Smooth muscle cell (in vitro differentiated cells): Measurements from ENCODE around the gene ST3GAL3. TPM values are rescaled to one million over a fixed set of nuclear protein-coding genes. Genes with fewer than 3 reads are reported as not detected.

Experiments used
- DNase-seq: peaks from one replicate; lab custom pipeline; 2025; ENCODE audit not compliant: unreplicated experiment; lab: John Stamatoyannopoulos, UW
- H2AFZ ChIP-seq: fragments of 200-600 bp; sonication (generic); 2 replicates; pipeline ENCODE4 v1.6.0; 2016; ENCODE audit warnings: antibody characterized with exemption, low read depth, mild to moderate bottlenecking
- H3F3A ChIP-seq: fragments of 200-600 bp; sonication (generic); 2 replicates; pipeline ENCODE4 v1.6.0; 2017; ENCODE audit warnings: antibody characterized with exemption, low read depth
- H3K27ac ChIP-seq: fragments of 200-600 bp; sonication (generic); 2 replicates; pipeline ENCODE4 v1.5.1; 2016; ENCODE audit warnings: low read depth, mild to moderate bottlenecking
- H3K27me3 ChIP-seq: fragments of 200-600 bp; sonication (generic); 2 replicates; pipeline ENCODE4 v1.6.1; 2016; ENCODE audit warnings: low read depth, mild to moderate bottlenecking
- H3K36me3 ChIP-seq: fragments of 200-600 bp; sonication (generic); 2 replicates; pipeline ENCODE4 v1.5.1; 2016; ENCODE audit warnings: low read depth
- H3K4me1 ChIP-seq: fragments of 200-600 bp; sonication (generic); 2 replicates; pipeline ENCODE4 v1.5.1; 2016; ENCODE audit warnings: low read depth
- H3K4me2 ChIP-seq: fragments of 200-600 bp; sonication (generic); 2 replicates; pipeline ENCODE4 v1.6.0; 2016; ENCODE audit warnings: mild to moderate bottlenecking
- H3K4me3 ChIP-seq: fragments of 200-600 bp; sonication (generic); 2 replicates; pipeline ENCODE4 v1.5.1; 2016; ENCODE audit warnings: mild to moderate bottlenecking
- H3K79me2 ChIP-seq: fragments of 200-600 bp; sonication (generic); 2 replicates; pipeline ENCODE4 v1.6.0; 2016; ENCODE audit warnings: low read depth, mild to moderate bottlenecking
- H3K9ac ChIP-seq: fragments of 200-600 bp; sonication (generic); 2 replicates; pipeline ENCODE4 v1.6.0; 2016; ENCODE audit warnings: low read depth
- H3K9me3 ChIP-seq: fragments of 200-600 bp; sonication (generic); replicated peaks from 2 replicates; pipeline ENCODE4 v1.5.1; 2016; ENCODE audit warnings: low read depth
- H4K20me1 ChIP-seq: fragments of 200-600 bp; sonication (generic); 2 replicates; pipeline ENCODE4 v1.6.0; 2016; ENCODE audit warnings: low read depth
- CTCF ChIP-seq: fragments of 200-600 bp; sonication (generic); IDR thresholded peaks from 2 replicates; pipeline ENCODE4 v1.5.1; 2017; ENCODE audit warnings: borderline replicate concordance, mild to moderate bottlenecking, antibody characterized with exemption; ENCODE audit not compliant: insufficient read depth, poor library complexity, severe bottlenecking
- WGBS: methylation state at CpG from one replicate; pipeline ENCODE4 v1.1.7; 2016; ENCODE audit warnings: low lambda C conversion rate; 5-methylcytosine and 5-hydroxymethylcytosine counted together
- polyA plus RNA-seq: library from polyadenylated mRNA; unstranded; fragments of >200 nt; fragmentation: Nextera tagmentation; extraction: Ambion mirVana; gene quantifications from 2 replicates; pipeline ENCODE4 v1.2.1, GENCODE V29; 2016
- total RNA-seq: library from RNA; depleted of rRNA; stranded (reverse); fragments of >200 nt; gene quantifications from 2 replicates; pipeline ENCODE4 v1.2.3, GENCODE V29; 2014

The ST3GAL3 gene
- total and polyA plus RNA-seq, 2 experiments from 2014 or later, result 16.0 to 16.6 TPM

- no peak overlapping the region for H3K4me3 ChIP-seq
- peak overlapping the region; percentile 23 for H3K4me2 ChIP-seq
- DNase-seq, result no peak
- WGBS, result 19% methylated on average over 8 of the region's 8 CpGs
- H3K36me3 ChIP-seq, result no peaks in the 10 kb centered on the region
- H3K79me2 ChIP-seq, result no peaks in the 10 kb centered on the region
- H3K27me3 ChIP-seq, result no peaks in the 10 kb centered on the region
- peaks cover 21% of the 10 kb centered on the region for H3K4me1 ChIP-seq
- H4K20me1 ChIP-seq, result peaks cover 50% of the 10 kb centered on the region
- H3K9me3 ChIP-seq, result no peaks in the 10 kb centered on the region
- no peak overlapping the region for H2AFZ ChIP-seq
- peak overlapping the region; percentile 28 for H3K27ac ChIP-seq
- no peak overlapping the region for H3K9ac ChIP-seq
- TF ChIP-seq CTCF, result no peak
- H3F3A ChIP-seq, result no peaks in the 10 kb centered on the region
These were observed 58.9 kb downstream of the ST3GAL3 start for GRCh38 chr1:43766086-43766784.

- no peak for TF ChIP-seq CTCF
- Histone ChIP-seq H3K36me3 (no peaks in the 10 kb centered on the region), H3K9ac (no peak overlapping the region), H2AFZ (no peak overlapping the region), H3K27me3 (no peaks in the 10 kb centered on the region), H4K20me1 (peaks cover 50% of the 10 kb centered on the region), H3K9me3 (no peaks in the 10 kb centered on the region), H3K4me2 (peak overlapping the region; percentile 23), H3K27ac (peak overlapping the region; percentile 28), H3K4me3 (no peak overlapping the region), H3K79me2 (no peaks in the 10 kb centered on the region), H3F3A (no peaks in the 10 kb centered on the region), H3K4me1 (peaks cover 21% of the 10 kb centered on the region)
- WGBS, result 46% methylated on average over 5 of the region's 5 CpGs
- no peak for DNase-seq
These were observed 59.6 kb downstream of the ST3GAL3 start for GRCh38 chr1:43766818-43767525.

GRCh38 chr1:43768168-43768567, 60.8 kb downstream of the ST3GAL3 start:
- no peak overlapping the region for H3K9ac ChIP-seq
- no peaks in the 10 kb centered on the region for H3F3A ChIP-seq
- no peaks in the 10 kb centered on the region for H3K36me3 ChIP-seq
- no peak overlapping the region for H3K27ac ChIP-seq
- no peak overlapping the region for H3K4me2 ChIP-seq
- peaks cover 21% of the 10 kb centered on the region for H3K4me1 ChIP-seq
- H2AFZ ChIP-seq, result no peak overlapping the region
- no peaks in the 10 kb centered on the region for H3K27me3 ChIP-seq
- H3K4me3 ChIP-seq, result no peak overlapping the region
- H3K79me2 ChIP-seq, result no peaks in the 10 kb centered on the region
- TF ChIP-seq CTCF, result no peak
- peaks cover 39% of the 10 kb centered on the region for H4K20me1 ChIP-seq
- no peak for DNase-seq
- H3K9me3 ChIP-seq, result no peaks in the 10 kb centered on the region
